H9 (cell line): ENCODE results near the gene MAP3K7CL. TPM values are rescaled to one million over a fixed set of nuclear protein-coding genes. Genes with fewer than 3 reads are reported as not detected.

ENCODE experiments used
- DNase-seq: peaks from one replicate; pipeline ENCODE4 v3.0.0-alpha.2; 2017
- H2AFZ ChIP-seq: one replicate; pipeline ENCODE4 v1.6.1; 2013; ENCODE audit warnings: mild to moderate bottlenecking, low read length, control low read depth, moderate library complexity
- H2AK5ac ChIP-seq: 2 replicates; pipeline ENCODE4 v1.6.1; 2013; ENCODE audit warnings: low read length, control low read depth, mixed read lengths; ENCODE audit not compliant: insufficient read length
- H2BK120ac ChIP-seq: one replicate; pipeline ENCODE4 v1.6.1; 2013; ENCODE audit warnings: low read depth, mild to moderate bottlenecking, low read length, control low read depth, inconsistent platforms; ENCODE audit not compliant: poor library complexity, severe bottlenecking
- H2BK12ac ChIP-seq: 2 replicates; pipeline ENCODE4 v1.6.1; 2013; ENCODE audit warnings: low read length, control low read depth, mixed read lengths, low read depth; ENCODE audit not compliant: insufficient read length
- H2BK15ac ChIP-seq: 2 replicates; pipeline ENCODE4 v1.6.1; 2013; ENCODE audit warnings: low read depth, low read length, control low read depth
- H2BK20ac ChIP-seq: one replicate; pipeline ENCODE4 v1.6.1; 2013; ENCODE audit warnings: low read depth, mild to moderate bottlenecking, low read length, control low read depth, inconsistent platforms; ENCODE audit not compliant: poor library complexity, severe bottlenecking
- H2BK5ac ChIP-seq: 2 replicates; pipeline ENCODE4 v1.6.1; 2013; ENCODE audit warnings: low read length, control low read depth, mixed read lengths; ENCODE audit not compliant: insufficient read length
- H3K14ac ChIP-seq: 2 replicates; pipeline ENCODE4 v1.6.1; 2013; ENCODE audit warnings: low read length, control low read depth; ENCODE audit not compliant: insufficient read depth
- H3K18ac ChIP-seq: 2 replicates; pipeline ENCODE4 v1.6.1; 2013; ENCODE audit warnings: low read depth, mild to moderate bottlenecking, mixed read lengths, low read length, control low read depth; ENCODE audit not compliant: insufficient read length
- H3K23ac ChIP-seq: 2 replicates; pipeline ENCODE4 v1.6.1; 2013; ENCODE audit warnings: low read length, control low read depth, mixed read lengths, low read depth; ENCODE audit not compliant: insufficient read length
- H3K23me2 ChIP-seq: 2 replicates; pipeline ENCODE4 v1.6.1; 2013; ENCODE audit warnings: low read depth, mild to moderate bottlenecking, mixed read lengths, low read length, control low read depth; ENCODE audit not compliant: insufficient read length, poor library complexity, severe bottlenecking
- H3K27ac ChIP-seq: 2 replicates; pipeline ENCODE4 v1.5.1; 2013; ENCODE audit warnings: low read length, control low read depth, mixed read lengths, low read depth; ENCODE audit not compliant: insufficient read length
- H3K27me3 ChIP-seq: 2 replicates; pipeline ENCODE4 v1.6.1; 2013; ENCODE audit warnings: low read length, control low read depth, inconsistent platforms; ENCODE audit not compliant: insufficient read depth
- H3K4ac ChIP-seq: 2 replicates; pipeline ENCODE4 v1.6.1; 2013; ENCODE audit warnings: low read depth, mild to moderate bottlenecking, control low read depth, inconsistent platforms, low read length, moderate library complexity
- H3K4me1 ChIP-seq: 2 replicates; pipeline ENCODE4 v1.6.1; 2013; ENCODE audit warnings: low read length, control low read depth, inconsistent platforms; ENCODE audit not compliant: insufficient read depth
- H3K4me2 ChIP-seq: 2 replicates; pipeline ENCODE4 v1.6.1; 2013; ENCODE audit warnings: low read length, control low read depth, mixed read lengths; ENCODE audit not compliant: insufficient read length, insufficient read depth
- H3K56ac ChIP-seq: 2 replicates; pipeline ENCODE4 v1.6.1; 2013; ENCODE audit warnings: low read depth, mild to moderate bottlenecking, mixed read lengths, low read length, control low read depth; ENCODE audit not compliant: insufficient read length
- H3K79me1 ChIP-seq: 2 replicates; pipeline ENCODE4 v1.6.1; 2013; ENCODE audit warnings: low read depth, mild to moderate bottlenecking, moderate library complexity, low read length, control low read depth, inconsistent platforms; ENCODE audit not compliant: insufficient read depth, poor library complexity, severe bottlenecking
- H3K79me2 ChIP-seq: 2 replicates; pipeline ENCODE4 v1.6.1; 2013; ENCODE audit warnings: low read length, control low read depth, inconsistent platforms; ENCODE audit not compliant: insufficient read depth
- H3K9ac ChIP-seq: 2 replicates; pipeline ENCODE4 v1.6.1; 2013; ENCODE audit warnings: low read length, control low read depth, mixed read lengths; ENCODE audit not compliant: insufficient read length; ENCODE audit errors: extremely low read depth
- H3K9me3 ChIP-seq: one replicate; pipeline ENCODE4 v1.6.1; 2013; ENCODE audit warnings: low read depth, low read length, inconsistent platforms; ENCODE audit not compliant: control insufficient read depth
- H3T11ph ChIP-seq: one replicate; pipeline ENCODE4 v1.6.1; 2013; ENCODE audit warnings: mild to moderate bottlenecking, low read length, control low read depth, inconsistent platforms
- H4K20me1 ChIP-seq: one replicate; pipeline ENCODE4 v1.6.1; 2013; ENCODE audit not compliant: control insufficient read depth, insufficient read length, insufficient read depth
- H4K5ac ChIP-seq: 2 replicates; pipeline ENCODE4 v1.6.1; 2013; ENCODE audit warnings: low read depth, mild to moderate bottlenecking, mixed read lengths, low read length, control low read depth; ENCODE audit not compliant: insufficient read length
- H4K8ac ChIP-seq: replicated peaks from 2 replicates; pipeline ENCODE4 v1.6.1; 2013; ENCODE audit warnings: low read length, control low read depth, mixed read lengths, low read depth; ENCODE audit not compliant: insufficient read length
- H4K91ac ChIP-seq: 2 replicates; pipeline ENCODE4 v1.6.1; 2013; ENCODE audit warnings: low read depth, mild to moderate bottlenecking, moderate library complexity, mixed read lengths, low read length, control low read depth; ENCODE audit not compliant: insufficient read length
- H3K27ac Mint-ChIP-seq, 3 experiments: 2 replicates in 2 of 3; 3 replicates in 1 of 3; pipeline ENCODE4 v1.8.0; 2020 to 2021; ENCODE audit warnings: mixed read lengths in 3 of 3, mild to moderate bottlenecking in 1 of 3, moderate library complexity in 1 of 3
- H3K27me3 Mint-ChIP-seq: 2 replicates; pipeline ENCODE4 v1.8.0; 2021; ENCODE audit warnings: low read depth, mild to moderate bottlenecking, moderate library complexity, mixed read lengths
- H3K36me3 Mint-ChIP-seq, 3 experiments: 2 replicates in 2 of 3; 3 replicates in 1 of 3; pipeline ENCODE4 v1.8.0; 2020 to 2021; ENCODE audit warnings: low read depth in 3 of 3, mixed read lengths in 3 of 3; ENCODE audit not compliant: insufficient read depth in 1 of 3
- H3K4me1 Mint-ChIP-seq, 2 experiments: 2 replicates each; pipeline ENCODE4 v1.8.0; 2020; ENCODE audit warnings: mixed read lengths in 2 of 2
- H3K4me3 Mint-ChIP-seq, 2 experiments: 2 replicates in 1 of 2; 3 replicates in 1 of 2; pipeline ENCODE4 v1.8.0; 2020 to 2021; ENCODE audit warnings: mild to moderate bottlenecking in 2 of 2, mixed read lengths in 2 of 2, moderate library complexity in 1 of 2
- H3K9me3 Mint-ChIP-seq, 2 experiments: 2 replicates in 1 of 2; 3 replicates in 1 of 2; pipeline ENCODE4 v1.8.0; 2020; ENCODE audit warnings: mild to moderate bottlenecking in 2 of 2, mixed read lengths in 2 of 2, moderate library complexity in 1 of 2
- CTCF ChIP-seq: fragments of 200-600 bp; sonication (generic); conservative IDR thresholded peaks from 3 replicates; pipeline ENCODE4 v1.8.0; 2021; ENCODE audit warnings: antibody characterized with exemption, mild to moderate bottlenecking
- WGBS: extraction: QIAGEN DNeasy Blood & Tissue Kit; methylation state at CpG from one replicate; pipeline ENCODE4 v1.1.7; 2013; ENCODE audit warnings: missing lambda C conversion rate, low lambda C conversion rate, mixed read lengths; ENCODE audit not compliant: insufficient read length; ENCODE audit errors: extremely low coverage; 5-methylcytosine and 5-hydroxymethylcytosine counted together
- total RNA-seq: library from RNA; stranded (reverse); gene quantifications from 2 replicates; pipeline ENCODE4 v1.2.1, GENCODE V29; 2021

Gene MAP3K7CL
- total RNA-seq, 1 experiment from 2014 or later, result not detected

GRCh38 chr21:29172282-29172681 is 41.8 kb downstream of the MAP3K7CL start:
- Mint-ChIP-seq H3K4me1 (no peaks in the 10 kb centered on the region), H3K9me3 (no peaks in the 10 kb centered on the region), H3K27me3 (peaks cover 3% of the 10 kb centered on the region; the same call in 1 of the 2 replicates), H3K4me3 (no peak overlapping the region), H3K36me3 (no peaks in the 10 kb centered on the region), H3K27ac (no peak overlapping the region)
- Histone ChIP-seq H4K20me1 (no peaks in the 10 kb centered on the region), H3K4me1 (no peaks in the 10 kb centered on the region), H3K79me1 (no peaks in the 10 kb centered on the region), H2AK5ac (no peak overlapping the region), H2BK5ac (no peak overlapping the region), H3K9ac (no peak overlapping the region), H3K79me2 (no peaks in the 10 kb centered on the region), H4K91ac (no peak overlapping the region), H2BK12ac (no peak overlapping the region), H3K4ac (no peak overlapping the region), H3T11ph (no peak overlapping the region), H3K9me3 (no peaks in the 10 kb centered on the region), H2BK120ac (no peak overlapping the region), H3K23me2 (no peaks in the 10 kb centered on the region), H4K8ac (no peak overlapping the region), H3K14ac (no peak overlapping the region), H3K27me3 (no peaks in the 10 kb centered on the region), H3K56ac (no peak overlapping the region), H2BK20ac (no peak overlapping the region), H2BK15ac (no peak overlapping the region), H2AFZ (no peak overlapping the region), H4K5ac (no peak overlapping the region), H3K18ac (no peak overlapping the region), H3K23ac (no peak overlapping the region), H3K4me2 (no peak overlapping the region), H3K27ac (no peak overlapping the region)
- WGBS, result no CpG with 5 or more reads among the region's 1 CpG
- TF ChIP-seq CTCF, result no peak
- DNase-seq, result no peak
